OCI-LY3 (cell line): ENCODE results near the gene CFAP46.

ENCODE experiments used
- H2AFZ ChIP-seq: fragments of 200-600, 300-600 bp; shearing (Covaris generic); 2 replicates; pipeline ENCODE4 v1.6.0; 2014; ENCODE audit warnings: antibody characterized with exemption, low read depth, low read length
- H3K27ac ChIP-seq: fragments of 200-600, 300-600 bp; sonication (generic); 2 replicates; pipeline ENCODE4 v1.5.1; 2014; ENCODE audit warnings: mild to moderate bottlenecking, low read length, moderate library complexity, mixed read lengths
- H3K27me3 ChIP-seq: fragments of 200-600, 300-600 bp; sonication (generic); 2 replicates; pipeline ENCODE4 v1.6.1; 2014; ENCODE audit warnings: low read depth, low read length, mixed read lengths
- H3K36me3 ChIP-seq: fragments of 200-600, 300-600 bp; sonication (generic); replicated peaks from 2 replicates; pipeline ENCODE3; 2014; ENCODE audit warnings: low read depth, low read length, mixed read lengths
- H3K4me1 ChIP-seq: fragments of 300-600, 200-600 bp; sonication (generic); 2 replicates; pipeline ENCODE4 v1.6.1; 2014; ENCODE audit warnings: low read length, mixed read lengths
- H3K4me2 ChIP-seq: fragments of 200-600, 300-600 bp; sonication (generic); 2 replicates; pipeline ENCODE4 v1.6.1; 2014; ENCODE audit warnings: low read length, mixed read lengths
- H3K4me3 ChIP-seq: fragments of 300-600, 200-600 bp; sonication (generic); 2 replicates; pipeline ENCODE4 v1.5.1; 2014; ENCODE audit warnings: antibody characterized with exemption, mild to moderate bottlenecking, low read length, moderate library complexity
- H3K79me2 ChIP-seq: fragments of 300-600, 200-600 bp; shearing (Covaris generic); 2 replicates; pipeline ENCODE4 v1.6.1; 2014; ENCODE audit warnings: mild to moderate bottlenecking, low read length, mixed read lengths
- H3K9ac ChIP-seq: fragments of 300-600, 200-600 bp; shearing (Covaris generic); 2 replicates; pipeline ENCODE4 v1.6.0; 2014; ENCODE audit warnings: mild to moderate bottlenecking, low read length, moderate library complexity
- H3K9me3 ChIP-seq: fragments of 200-600, 300-600 bp; shearing (Covaris generic); 2 replicates; pipeline ENCODE4 v1.6.1; 2014; ENCODE audit warnings: low read length, mixed read lengths; ENCODE audit not compliant: insufficient read depth
- H4K20me1 ChIP-seq: fragments of 200-600, 300-600 bp; sonication (generic); 2 replicates; pipeline ENCODE4 v1.6.1; 2016; ENCODE audit warnings: low read length, mixed read lengths; ENCODE audit not compliant: insufficient read depth
- EZH2phosphoT487 ChIP-seq: fragments of 200-600 bp; shearing (Covaris generic); IDR thresholded peaks from 2 replicates; pipeline ENCODE4 v1.6.1; 2018; ENCODE audit warnings: antibody characterized with exemption, mixed run types, low read depth
- TF ChIP-seq, protein P1 (sequence below): fragments of 200-600, 300-600 bp; sonication (generic); IDR thresholded peaks from 2 replicates; pipeline ENCODE4 v1.5.1; 2014; ENCODE audit warnings: antibody characterized with exemption, low read length, low read depth

Gene CFAP46

DNA sequence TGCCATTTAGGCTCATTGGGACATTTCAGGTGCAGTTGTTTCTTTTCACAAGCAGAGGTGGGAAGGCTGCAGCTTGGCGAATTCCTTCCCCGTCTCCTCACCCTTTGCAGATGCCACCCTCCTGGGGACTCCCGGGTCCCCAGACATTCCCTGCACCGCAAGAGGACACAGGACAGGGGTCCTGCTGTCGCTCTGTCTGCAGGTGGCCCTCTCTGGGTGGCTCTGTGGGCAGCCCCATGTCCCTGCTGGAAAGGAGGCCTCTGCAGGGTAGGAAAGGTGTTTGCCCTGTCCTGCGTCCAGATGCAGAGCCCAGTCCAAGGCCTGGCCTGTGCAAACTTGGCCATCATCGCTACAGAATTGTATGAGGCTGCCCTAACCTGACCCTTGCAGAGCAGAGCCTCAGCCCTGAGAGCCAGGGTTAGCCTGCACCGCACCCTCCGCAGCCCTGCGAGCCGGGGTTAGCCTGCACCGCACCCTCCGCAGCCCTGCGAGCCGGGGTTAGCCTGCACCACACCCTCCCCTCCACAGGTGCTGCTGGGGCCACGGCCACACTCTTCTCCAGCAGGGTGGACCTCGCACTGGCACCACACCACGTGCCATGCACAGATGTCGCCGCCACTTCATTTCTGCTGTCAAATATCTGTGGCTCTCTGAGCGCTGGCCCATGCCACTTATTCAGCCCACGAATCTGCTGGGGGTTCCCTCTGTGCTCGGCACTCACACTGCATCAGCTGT is 61.0 kb downstream of the CFAP46 start:
- H3K4me2 ChIP-seq: no peak overlapping the region
- H2AFZ ChIP-seq: no peak overlapping the region
- no peaks in the 10 kb centered on the region for H3K79me2 ChIP-seq
- no peak overlapping the region for H3K9ac ChIP-seq
- no peaks in the 10 kb centered on the region for H3K9me3 ChIP-seq
- H3K27ac ChIP-seq: no peak overlapping the region
- TF ChIP-seq, protein P1, sequence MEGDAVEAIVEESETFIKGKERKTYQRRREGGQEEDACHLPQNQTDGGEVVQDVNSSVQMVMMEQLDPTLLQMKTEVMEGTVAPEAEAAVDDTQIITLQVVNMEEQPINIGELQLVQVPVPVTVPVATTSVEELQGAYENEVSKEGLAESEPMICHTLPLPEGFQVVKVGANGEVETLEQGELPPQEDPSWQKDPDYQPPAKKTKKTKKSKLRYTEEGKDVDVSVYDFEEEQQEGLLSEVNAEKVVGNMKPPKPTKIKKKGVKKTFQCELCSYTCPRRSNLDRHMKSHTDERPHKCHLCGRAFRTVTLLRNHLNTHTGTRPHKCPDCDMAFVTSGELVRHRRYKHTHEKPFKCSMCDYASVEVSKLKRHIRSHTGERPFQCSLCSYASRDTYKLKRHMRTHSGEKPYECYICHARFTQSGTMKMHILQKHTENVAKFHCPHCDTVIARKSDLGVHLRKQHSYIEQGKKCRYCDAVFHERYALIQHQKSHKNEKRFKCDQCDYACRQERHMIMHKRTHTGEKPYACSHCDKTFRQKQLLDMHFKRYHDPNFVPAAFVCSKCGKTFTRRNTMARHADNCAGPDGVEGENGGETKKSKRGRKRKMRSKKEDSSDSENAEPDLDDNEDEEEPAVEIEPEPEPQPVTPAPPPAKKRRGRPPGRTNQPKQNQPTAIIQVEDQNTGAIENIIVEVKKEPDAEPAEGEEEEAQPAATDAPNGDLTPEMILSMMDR: no peak
- no peak for TF ChIP-seq EZH2phosphoT487
- H3K4me3 ChIP-seq: no peak overlapping the region
- H3K27me3 ChIP-seq: no peaks in the 10 kb centered on the region
- no peaks in the 10 kb centered on the region for H4K20me1 ChIP-seq
- H3K36me3 ChIP-seq: no peaks in the 10 kb centered on the region
- H3K4me1 ChIP-seq: no peaks in the 10 kb centered on the region

DNA sequence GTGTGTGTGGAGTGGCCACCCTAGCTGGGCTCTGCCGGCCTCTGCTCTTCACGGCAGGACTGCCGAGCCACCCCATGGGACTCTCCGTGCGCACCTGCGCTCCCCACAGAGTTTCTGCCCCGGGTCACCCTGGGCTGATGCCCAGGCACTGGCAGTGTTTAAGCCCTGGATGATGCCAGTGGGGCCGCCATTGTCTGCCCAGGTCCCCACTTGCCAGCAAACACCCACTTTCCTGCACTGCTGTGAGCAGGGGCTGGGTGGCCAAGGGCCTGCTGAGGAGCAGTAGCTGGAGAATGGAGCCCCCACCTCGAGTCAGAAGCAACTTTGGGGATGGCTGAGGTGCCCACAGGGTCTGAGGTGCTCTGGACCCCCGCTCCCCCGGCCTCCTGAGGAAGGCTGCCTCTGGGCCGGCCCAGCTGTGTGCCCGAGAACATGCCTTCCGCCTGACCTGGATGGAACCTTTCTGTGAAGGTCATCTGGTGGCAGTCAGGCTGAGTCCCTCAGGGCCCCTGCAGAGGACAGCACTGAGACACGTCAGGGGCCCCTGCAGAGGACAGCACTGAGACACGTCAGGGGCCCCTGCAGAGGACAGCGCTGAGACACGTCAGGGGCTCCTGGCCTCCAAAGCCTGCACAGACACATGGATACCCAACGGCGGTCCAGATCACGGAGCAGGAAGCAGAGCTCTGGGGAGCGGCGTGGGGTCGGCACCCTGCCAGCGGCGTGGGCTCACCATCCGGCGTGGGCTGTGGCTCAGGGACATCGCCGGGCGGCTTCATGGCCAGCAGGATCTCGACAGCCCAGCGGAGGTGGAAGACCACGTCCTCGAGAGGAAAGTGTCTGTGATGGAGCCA is 62.0 kb downstream of the CFAP46 start:
- Histone ChIP-seq H3K9ac (no peak overlapping the region), H4K20me1 (no peaks in the 10 kb centered on the region), H3K4me2 (no peak overlapping the region), H3K36me3 (no peaks in the 10 kb centered on the region), H3K9me3 (no peaks in the 10 kb centered on the region), H3K27ac (no peak overlapping the region), H3K79me2 (no peaks in the 10 kb centered on the region), H3K4me3 (no peak overlapping the region), H3K27me3 (no peaks in the 10 kb centered on the region), H3K4me1 (no peaks in the 10 kb centered on the region), H2AFZ (no peak overlapping the region)
- TF ChIP-seq, protein P1: no peak
- no peak for TF ChIP-seq EZH2phosphoT487

DNA sequence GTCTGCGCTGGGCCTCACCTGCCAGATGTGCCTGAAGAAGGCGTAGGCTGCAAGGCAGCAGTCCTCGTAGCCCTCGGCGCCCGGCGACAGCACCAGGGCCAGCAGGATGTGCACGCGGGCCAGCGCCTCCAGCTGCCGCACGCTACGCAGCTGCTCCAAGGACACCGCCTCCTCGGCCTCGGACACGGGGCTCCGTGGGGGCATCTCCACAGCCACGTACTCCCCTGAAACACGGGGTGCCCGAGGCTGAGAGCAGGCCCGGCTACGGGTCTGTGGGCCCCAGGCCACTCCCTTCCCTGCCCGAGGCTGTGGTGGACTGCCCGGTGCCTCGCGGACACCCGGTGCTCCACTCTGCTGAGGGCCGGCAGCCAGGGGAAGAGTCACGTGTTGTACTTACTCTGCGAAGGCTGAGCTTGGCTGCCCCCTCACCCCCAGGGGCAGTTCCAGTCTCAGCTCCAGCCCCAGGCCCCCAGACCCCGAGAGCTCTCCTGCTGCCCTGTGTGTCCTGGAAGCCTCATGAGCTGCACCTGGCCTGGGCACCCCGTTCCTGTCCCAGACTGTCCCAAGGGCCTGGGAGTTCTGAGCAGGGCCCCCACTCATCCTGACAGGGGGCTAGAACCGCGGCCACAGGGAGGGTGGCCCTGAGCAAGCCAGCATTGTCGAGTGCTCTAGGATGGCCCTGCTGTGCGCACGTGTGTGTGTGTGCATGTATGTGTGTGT is 62.8 kb downstream of the CFAP46 start:
- no peak overlapping the region for H3K4me2 ChIP-seq
- H3K9ac ChIP-seq: no peak overlapping the region
- no peak overlapping the region for H3K4me3 ChIP-seq
- no peaks in the 10 kb centered on the region for H3K79me2 ChIP-seq
- H4K20me1 ChIP-seq: no peaks in the 10 kb centered on the region
- H2AFZ ChIP-seq: no peak overlapping the region
- H3K36me3 ChIP-seq: no peaks in the 10 kb centered on the region
- H3K4me1 ChIP-seq: no peaks in the 10 kb centered on the region
- TF ChIP-seq, protein P1: no peak
- no peak for TF ChIP-seq EZH2phosphoT487
- no peak overlapping the region for H3K27ac ChIP-seq
- H3K9me3 ChIP-seq: no peaks in the 10 kb centered on the region
- no peaks in the 10 kb centered on the region for H3K27me3 ChIP-seq
